IPS DF 4.7 (cell line): Measurements from ENCODE around the gene SLC44A3.
"Not testable (repeated sequence)": the region's sequence is repeated elsewhere in the genome, so short reads cannot be mapped to it uniquely, and the experiment has no call there.

Source experiments
- DNase-seq: peaks from one replicate; pipeline ENCODE4 v3.0.0-alpha.2; 2013; ENCODE audit warnings: low spot score; ENCODE audit errors: extremely low read depth

The SLC44A3 gene

DNA sequence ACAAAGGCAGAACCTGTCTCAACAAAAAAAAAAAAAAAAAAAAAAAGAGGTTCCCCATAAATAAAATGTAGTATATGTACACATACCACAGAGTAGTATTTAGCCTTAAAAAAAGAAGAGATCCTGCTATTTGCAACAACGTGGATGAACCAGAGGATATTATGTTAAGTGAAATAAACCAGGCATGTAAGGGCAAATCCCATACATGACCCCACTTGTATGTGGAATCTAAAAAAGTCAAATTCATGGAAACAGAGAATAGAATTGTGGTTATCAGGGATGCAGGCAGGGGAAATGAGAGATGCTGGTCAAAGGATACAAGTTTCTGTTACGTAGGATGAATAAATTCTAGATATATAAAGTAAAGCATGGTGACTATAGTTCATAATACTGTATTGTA is 16.7 kb downstream of the SLC44A3 start:
- DNase-seq = no peak

DNA sequence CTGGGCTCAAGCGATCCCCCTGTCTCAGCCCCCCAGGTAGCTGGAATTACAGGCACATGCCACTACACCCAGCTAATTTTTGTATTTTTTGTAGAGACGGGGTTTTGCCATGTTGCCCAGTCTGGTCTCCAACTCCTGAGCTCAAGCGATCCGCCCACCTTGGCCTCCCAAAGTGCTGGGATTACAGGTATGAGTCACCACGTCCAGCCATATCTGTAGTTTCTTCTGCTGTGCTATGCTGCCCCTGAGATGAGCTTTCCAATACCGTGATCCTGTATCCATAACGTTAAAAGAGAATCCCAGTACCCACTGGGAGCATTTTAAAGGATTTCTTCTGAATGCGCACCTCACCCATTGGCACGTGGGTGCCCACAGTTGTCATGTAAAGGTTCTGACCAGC is 20.2 kb downstream of the SLC44A3 start:
- not testable (repeated sequence) for DNase-seq

DNA sequence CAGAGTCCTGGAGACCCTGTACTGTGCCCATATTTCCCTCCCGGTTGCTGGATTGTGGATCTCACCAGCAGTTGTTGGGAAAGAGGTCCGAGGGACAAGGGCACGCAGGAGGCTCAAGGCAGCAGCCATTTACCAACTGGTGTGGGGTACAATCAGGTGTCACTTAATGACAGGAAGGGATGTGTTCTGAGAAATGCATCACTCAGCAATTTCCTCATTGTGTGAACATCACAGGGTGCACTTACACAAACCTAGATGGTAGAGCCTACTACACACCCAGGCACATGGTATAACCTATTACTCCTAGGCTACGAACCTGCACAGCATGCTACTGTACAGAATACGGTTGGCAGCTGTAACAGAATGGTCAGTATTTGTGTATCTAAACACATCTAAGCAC is 20.7 kb downstream of the SLC44A3 start:
- no peak for DNase-seq

DNA sequence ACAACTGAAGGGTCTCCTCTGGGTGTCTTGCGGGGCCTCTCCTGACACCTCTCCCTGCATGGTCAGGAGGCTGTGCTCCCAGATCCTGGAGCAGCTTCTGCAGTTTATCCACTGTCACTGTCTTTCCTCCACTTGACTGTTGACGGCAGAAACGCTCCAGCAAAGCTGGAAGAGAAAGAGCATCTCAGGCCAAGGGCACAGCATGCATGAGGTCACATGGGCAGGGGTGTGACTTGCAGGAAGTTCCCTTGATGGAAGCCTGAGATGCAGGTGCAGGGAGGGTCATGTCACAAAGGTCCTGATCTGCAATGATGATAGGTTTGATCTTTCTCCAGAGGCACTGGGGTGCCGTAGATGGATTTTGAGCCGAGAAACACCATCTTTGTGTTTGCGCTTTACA is 23.3 kb downstream of the SLC44A3 start:
- no peak for DNase-seq

DNA sequence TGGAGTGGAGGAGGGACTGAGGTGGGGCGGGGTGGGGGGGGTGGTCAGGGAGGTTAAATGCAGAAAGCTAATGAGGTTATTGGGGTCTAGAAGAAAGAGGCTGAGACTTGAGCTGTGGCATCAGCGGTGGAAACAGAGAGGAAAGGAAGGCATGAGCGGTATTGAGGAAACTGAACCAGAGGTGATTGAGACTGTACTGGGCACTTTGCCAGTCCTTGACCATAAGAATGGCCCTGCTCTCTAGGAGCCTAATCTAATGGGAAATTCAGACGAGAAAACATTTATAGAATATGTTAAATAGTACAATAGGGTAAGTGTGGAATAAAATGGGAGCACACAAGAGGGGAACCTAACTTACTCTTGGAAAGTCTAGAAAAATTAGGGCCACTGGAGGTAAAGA is 23.7 kb downstream of the SLC44A3 start:
- no peak for DNase-seq

DNA sequence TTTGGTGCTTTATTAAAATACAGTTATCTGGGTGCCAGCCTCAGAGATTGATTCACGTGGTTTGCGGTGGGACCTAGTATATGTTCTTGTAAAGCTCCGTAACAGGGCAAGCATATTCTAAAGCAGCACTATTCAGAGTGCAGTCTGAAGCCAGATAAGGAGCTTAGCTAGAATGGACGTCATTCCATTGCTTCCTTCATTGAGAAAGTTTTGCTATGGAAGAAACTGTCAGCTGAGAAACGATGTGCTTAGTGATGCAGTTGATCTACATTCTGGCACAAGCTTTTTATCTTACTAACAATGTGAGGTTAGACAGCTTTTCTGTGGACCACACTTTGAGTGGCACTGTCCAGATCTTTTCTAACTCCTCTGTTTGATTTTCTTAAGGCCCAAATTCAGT is 26.2 kb downstream of the SLC44A3 start:
- no peak for DNase-seq

DNA sequence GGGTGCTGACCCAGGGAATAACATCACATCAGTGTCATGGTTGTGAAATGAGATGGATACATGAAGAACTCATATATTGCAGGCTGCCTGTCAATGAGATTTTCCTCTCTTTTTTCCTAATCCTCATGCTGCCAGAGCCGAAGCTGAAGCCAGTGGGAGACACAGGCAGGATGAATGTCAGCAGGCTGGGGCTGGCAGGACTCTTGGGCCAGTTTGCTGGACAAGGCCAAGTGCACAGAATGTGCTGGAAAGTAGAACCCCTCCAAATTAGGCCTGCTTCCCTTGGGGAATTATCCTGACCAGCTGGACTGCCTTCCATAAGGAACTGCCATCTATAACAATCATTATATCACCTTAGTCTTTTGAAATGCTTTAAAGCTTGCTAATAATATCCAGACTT is 31.4 kb downstream of the SLC44A3 start:
- DNase-seq = no peak

DNA sequence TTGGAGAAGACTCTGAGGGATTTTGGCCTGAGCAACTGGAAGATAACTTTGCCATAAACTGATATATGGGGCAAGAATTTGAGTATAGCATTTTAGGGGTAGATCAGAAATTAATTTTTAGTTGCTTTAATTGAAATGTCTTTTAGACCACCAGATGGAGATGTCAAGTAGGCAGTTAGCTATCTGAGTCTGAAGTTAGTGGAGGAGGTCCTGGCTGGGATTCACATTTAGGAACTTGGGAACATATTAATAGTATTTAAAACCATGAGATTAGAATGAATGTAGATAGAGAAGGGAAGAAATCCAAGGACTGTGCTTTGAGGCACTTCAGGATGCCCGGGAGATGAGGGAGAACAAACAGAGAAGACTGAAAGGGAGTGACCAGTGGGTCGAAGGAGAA is 32.6 kb downstream of the SLC44A3 start:
- DNase-seq = no peak

DNA sequence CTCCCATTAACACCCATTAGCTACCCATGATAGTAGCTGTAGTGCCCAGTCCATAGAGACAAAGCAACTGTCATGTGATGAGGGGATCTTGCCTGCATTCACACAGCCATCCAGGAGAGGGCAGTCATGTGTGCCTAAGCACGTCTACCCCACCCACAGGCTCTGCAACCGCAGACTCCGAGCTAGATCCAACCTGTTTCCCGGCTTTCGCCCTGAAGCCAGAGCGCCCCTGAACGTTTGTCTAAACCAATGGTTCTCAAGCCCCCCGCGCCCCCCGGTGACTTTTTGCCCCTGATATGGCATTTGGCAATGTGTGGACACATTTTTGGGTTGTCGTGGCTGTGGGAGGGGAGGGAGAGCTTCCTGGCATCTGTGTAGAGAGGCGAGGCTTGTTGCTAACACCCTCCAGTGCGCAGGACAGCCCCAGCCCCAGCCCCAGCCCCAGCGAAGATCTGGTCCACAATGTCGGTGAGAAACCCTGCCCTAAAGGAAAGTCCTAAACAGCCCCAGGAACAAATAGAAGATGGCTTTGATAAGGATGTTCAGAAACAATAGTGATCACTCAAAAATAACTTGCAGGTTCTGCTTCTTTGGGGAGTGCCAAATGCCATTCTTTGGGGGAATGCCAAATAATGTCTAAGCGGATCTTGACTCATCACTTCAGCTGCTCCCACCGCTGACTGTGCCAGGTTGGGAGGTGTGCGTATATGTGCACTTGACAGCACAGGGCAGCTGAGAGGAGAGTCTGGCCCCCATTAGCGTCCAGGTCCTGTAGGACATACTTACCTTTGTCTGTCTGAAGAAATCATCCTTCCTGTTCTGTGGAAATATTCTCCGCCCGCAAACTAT is 34.5 kb downstream of the SLC44A3 start:
- peak; percentile 94 for DNase-seq

DNA sequence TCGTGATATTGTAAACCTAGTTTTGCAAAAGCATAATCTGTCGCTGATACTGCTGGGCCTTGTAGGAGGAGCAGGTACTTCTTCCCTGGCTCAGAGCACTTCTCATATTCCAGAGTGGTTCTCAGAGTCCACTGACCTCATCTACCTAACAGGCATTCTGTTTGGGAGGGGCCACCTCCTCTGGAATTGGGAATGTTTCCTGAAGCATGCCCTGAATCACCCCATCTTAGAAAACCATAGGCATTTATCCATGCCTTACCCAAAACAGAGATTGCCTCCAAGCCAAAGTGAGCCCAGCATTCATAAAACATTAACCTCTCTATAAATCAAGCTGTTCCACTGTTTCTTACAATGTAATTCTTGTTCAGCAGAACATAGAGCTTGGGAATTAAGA is 35.1 kb downstream of the SLC44A3 start:
- DNase-seq = no peak

DNA sequence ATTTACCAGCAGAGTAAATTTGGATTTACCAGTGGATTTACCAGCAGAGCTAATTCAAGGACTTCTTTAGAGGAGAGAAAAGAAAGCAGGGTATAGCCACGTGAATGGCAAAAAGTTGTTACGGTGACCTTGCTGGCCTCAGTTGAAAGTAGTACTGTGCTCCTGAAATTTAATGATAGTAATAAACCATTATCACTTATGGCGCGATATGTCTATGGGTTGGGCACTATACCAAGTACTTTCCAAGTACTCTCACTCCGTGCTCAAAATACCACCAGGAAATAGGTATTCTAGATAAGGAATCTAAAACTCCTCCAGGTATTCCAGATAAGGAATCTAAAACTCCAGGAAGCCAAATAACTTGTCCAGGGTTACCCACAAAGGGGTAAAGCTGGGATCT is 35.8 kb downstream of the SLC44A3 start:
- no peak for DNase-seq

DNA sequence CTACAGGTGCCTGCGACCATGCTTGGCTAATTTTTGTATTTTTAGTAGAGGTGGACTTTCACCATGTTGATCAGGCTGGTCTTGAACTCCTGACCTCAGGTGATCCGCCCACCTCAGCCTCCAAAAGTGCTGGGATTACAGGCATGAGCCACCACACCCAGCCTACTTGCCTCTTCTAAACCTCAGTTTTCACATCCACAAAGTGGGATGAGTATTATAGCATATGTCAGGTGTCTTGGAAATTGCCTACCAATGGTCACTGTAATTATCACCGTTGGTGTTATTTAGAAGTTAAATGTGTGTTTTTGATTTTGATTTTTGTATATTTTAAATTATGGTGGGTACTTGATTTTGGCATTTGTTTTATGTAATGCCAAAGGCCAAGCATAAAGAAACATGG is 36.7 kb downstream of the SLC44A3 start:
- DNase-seq = no peak

DNA sequence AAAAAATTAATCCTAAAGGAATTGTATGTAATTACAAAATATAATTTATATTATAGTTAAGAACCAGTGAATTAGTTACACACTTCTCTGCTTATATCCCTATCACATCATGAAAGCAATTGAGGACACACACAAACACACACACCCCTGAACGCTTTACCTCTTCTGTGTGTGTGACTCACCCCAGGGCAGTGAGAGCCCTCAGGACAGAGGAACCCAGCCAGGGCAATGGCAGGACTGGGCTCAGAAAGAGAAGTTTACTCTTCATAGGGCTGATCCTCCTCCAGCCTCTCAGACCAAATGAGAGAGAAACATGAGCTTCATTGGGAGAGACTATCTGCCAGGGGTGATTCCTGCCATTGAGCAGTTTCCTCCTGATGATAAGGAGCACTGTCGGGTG is 38.1 kb downstream of the SLC44A3 start:
- DNase-seq = no peak

DNA sequence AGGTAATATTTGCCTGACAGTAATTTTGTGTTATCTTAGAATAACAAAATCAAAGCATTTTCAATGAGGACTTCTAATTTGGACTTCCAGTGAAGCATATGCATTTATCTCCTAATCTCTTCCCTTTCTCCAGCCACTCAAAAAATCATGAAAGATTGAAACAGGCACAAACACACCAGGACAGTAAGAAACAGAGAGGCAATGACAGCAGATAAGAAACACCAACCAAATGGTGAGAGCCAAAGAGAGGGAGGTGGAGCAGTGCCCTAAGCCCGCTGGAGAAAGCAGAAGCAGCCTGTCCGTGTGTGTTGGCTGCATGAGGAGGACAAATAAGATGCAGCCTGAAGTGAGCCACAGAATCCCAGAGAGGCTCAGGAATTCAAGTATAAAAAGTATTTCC is 39.0 kb downstream of the SLC44A3 start:
- no peak for DNase-seq

DNA sequence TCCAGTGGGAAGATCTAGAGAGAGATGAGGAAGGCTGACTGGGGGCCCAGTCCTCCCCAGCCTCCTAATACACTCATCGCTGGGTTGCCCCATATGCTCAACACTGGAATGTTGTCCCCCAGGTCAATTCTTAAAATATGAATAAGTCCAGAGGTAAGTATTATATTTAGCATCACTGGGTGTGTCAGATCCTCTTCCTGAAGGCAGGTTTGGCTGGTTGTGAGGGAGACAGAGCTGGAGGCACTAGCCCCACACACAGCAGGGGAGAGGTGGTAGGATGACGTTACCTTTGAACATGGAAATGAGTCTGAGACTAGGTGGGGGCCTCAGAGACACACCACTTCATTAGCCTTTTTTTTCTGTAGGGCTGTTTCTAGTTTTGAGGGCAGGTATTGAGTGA is 42.6 kb downstream of the SLC44A3 start:
- DNase-seq = no peak

DNA sequence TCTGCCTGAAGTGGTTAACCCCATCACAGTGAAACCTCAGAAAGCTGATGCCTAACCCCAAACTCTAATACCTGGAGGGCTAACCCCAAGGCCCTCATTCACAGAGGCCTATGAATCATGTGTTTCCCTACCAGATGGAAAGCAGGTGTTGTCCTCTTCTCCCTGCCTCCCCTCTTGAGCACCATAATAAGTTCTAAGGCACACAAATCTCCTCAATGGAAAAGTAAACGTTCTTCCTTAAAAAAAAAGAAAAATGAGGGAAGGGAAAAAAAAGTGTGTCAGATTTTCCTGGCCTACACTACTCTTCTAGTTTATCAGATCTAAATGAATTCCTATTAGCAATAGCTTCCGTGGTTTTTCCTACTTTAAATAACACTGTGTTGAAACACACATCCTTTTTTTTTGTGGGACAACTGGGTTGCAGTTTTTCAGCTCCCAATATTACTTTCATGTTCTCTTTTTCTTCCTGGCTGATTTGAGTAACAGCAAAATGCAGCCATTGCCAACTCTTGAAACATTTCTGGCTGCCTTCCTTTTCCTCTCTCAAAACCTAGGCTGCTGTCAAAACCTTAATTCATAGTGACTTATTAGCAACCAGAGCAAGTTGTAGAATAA is 43.2 kb downstream of the SLC44A3 start:
- no peak for DNase-seq

DNA sequence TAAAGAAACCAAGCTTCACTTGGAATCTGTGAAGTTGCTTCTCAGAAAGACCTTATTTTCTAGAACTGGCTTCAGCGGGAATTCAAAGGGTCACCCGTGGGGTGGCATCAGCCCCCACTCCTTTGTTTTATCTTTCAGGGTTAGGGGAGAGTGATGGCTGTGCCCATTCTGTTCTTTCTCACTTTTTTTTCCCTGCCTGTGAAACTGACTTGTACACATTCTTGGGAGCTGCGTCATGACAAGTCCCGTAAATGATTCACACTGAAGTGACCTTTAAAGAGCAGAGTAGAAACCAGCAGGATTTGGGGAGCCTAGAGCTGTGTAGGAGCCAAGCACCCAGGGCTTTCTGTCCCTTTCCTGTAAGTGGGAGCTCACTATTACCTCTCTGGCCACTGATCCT is 43.8 kb downstream of the SLC44A3 start:
- DNase-seq = no peak

DNA sequence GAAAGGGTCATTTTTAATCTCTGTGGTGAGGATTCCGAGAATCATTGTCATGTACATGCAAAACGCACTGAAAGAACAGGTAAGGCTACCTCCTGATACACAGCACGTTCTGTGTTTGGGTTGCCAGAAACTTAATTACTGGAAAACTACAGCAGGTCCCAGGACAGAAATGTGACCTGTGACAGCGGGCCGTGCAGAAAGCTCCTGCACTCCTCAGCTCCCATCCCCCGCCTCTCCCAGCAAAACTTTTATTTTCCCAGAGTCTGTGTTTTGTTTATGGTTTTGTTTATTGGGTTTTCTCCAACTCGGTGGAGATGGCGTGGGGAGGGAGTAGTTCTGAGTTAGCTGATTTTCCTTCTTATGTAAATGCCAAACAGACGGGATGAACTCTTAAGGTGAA is 44.7 kb downstream of the SLC44A3 start:
- no peak for DNase-seq

DNA sequence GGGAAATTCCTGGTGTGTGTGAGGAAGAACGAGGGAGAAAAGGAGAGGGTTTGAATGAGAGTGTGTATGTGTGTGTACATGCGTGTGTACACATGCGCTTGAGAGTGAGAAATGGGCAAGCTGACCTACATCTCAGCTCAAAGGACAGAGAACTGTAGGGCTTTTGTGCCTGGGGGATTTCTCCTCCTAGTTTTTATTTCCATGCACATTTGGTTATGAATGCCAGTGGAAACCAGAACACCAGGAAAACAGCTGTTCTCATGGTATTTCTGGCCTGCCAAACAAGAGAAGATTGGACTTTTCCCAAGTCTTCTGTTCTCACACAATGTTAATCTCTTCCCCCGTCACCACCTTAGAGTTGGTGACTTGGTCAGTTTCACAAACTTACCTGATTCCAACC is 45.2 kb downstream of the SLC44A3 start:
- DNase-seq = no peak

DNA sequence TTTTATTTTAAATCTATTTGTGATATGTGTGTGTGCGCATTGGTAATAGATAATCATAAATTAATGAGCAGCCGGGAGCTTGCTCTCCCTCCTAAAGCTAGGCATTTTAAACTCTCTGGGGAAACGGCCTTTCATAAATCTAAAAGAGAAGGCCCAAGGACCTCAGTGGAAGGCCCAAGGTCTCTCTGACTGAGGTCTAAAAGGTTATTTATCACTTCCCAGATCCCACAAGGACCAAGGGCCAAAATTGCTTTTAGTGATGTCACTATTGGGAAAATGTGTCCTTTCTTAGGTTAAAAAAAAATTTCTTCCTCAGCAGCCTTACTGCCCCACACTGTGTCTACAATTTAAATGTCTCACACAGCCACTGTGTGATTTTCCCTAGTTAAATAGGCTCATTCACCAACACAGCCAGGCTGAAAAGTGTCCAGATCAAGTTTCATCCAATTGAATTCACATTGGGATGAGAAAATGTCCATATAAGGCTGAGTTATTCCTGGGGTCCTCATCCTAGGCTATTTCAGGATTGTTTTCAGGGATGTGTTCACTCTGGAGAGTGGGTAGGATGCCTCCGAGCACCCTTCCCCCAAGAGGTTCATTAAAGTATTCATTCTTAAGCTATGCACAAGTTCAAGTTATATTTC is 46.1 kb downstream of the SLC44A3 start:
- DNase-seq = no peak

DNA sequence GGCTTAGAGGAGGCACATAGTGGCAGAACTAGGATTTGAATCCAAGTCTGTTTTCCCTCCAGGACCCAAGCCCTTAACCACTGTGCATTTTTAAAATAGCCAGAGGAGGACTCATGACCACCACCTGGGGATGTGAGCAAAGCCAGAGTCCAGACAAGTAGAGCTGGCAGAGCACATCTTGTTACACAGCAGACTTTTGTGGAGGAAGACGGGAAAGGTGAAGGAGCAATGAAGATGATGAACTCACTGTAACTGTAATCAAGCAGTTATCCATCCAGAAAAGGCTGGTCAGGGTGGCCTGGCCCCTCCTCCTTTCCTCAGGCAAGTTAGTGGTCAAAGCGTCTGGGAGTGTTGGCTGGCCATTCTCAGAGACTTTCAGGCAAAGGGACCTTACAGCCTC is 50.9 kb downstream of the SLC44A3 start:
- no peak for DNase-seq

DNA sequence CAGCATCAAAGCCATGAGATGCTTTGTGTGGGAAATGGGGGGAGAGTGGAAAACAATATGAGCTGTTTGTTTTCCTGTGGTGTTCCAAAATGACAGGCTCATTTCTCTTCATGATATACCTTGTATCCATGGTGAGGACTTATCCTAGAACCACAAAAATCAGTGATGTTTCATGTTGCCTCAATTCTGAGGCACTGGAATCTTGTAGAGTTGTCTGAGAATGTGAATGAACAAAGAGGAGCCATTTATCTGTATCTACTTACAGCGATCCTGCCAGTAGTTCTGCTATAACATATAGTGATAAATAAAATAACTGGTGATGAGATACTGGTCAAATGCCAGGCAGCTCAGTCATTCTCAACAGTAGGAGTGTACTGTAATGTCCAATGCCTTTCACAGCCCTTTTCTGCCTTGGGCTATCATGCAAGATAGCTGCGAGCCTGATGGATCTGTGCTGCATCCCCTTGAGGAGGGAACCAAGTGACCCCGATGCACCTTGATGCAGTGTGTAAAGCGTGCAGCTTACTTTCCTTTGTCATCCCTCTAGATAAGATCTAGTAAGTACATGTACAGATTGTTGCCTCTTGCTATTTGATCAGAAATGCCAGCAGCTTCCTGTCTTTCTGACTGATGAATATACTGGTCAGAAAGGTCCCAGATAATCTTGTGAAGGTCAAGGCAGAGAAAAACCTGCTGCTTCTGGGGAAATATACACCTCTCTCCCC is 52.8 kb downstream of the SLC44A3 start:
- DNase-seq = no peak
